Calu3 (cell line): Measurements from ENCODE around the gene CD320. TPM values are rescaled to one million over a fixed set of nuclear protein-coding genes. Genes with fewer than 3 reads are reported as not detected.
"Not testable (repeated sequence)": the region's sequence is repeated elsewhere in the genome, so short reads cannot be mapped to it uniquely, and the experiment has no call there.

Source experiments
- BruUV-seq: library from RNA; stranded (reverse); fragments of 400-500 nt; replicated peaks from 2 replicates; lab custom pipeline; 2021; lab: Mats Ljungman, UMichigan
- CTCF ChIA-PET: fragments of 300-600 bp; sonication (Branson Sonifier 250); formaldehyde crosslinking; loops from one replicate; lab custom pipeline; 2022; ENCODE audit warnings: antibody characterized with exemption; lab: Charles Lee
- DNase-seq: peaks from one replicate; pipeline ENCODE4 v3.0.0; 2022
- H3K27ac Mint-ChIP-seq: one replicate; pipeline ENCODE4 v1.8.0; 2022; ENCODE audit warnings: mixed read lengths; ENCODE audit not compliant: unreplicated experiment
- H3K27me3 Mint-ChIP-seq: one replicate; pipeline ENCODE4 v1.8.0; 2022; ENCODE audit warnings: mixed read lengths; ENCODE audit not compliant: unreplicated experiment
- H3K36me3 Mint-ChIP-seq: one replicate; pipeline ENCODE4 v1.8.0; 2022; ENCODE audit warnings: mild to moderate bottlenecking, moderate library complexity, mixed read lengths; ENCODE audit not compliant: insufficient read depth, unreplicated experiment
- H3K4me1 Mint-ChIP-seq: one replicate; pipeline ENCODE4 v1.8.0; 2022; ENCODE audit warnings: mild to moderate bottlenecking, low read depth, mixed read lengths; ENCODE audit not compliant: unreplicated experiment
- H3K4me3 Mint-ChIP-seq: one replicate; pipeline ENCODE4 v1.8.0; 2022; ENCODE audit warnings: mild to moderate bottlenecking, low read depth, moderate library complexity, mixed read lengths; ENCODE audit not compliant: unreplicated experiment
- H3K9me3 Mint-ChIP-seq: one replicate; pipeline ENCODE4 v1.8.0; 2022; ENCODE audit warnings: low read depth, mixed read lengths; ENCODE audit not compliant: unreplicated experiment
- CTCF ChIP-seq: fragments of 200-600 bp; IDR thresholded peaks from one replicate; pipeline ENCODE4 v1.8.0; 2022; ENCODE audit warnings: antibody characterized with exemption; ENCODE audit not compliant: unreplicated experiment
- intact Hi-C: fragments of 100-400 bp; cut with micrococcal nuclease; formaldehyde crosslinking; loops from one replicate; pipeline ENCODE4 v1.10.0; 2022; ENCODE audit not compliant: unreplicated experiment
- total RNA-seq: library from RNA; stranded (reverse); gene quantifications from 2 replicates; pipeline ENCODE4 v1.2.3, GENCODE V29; 2022

CD320 gene
- total RNA-seq, 1 experiment from 2014 or later: 54.0 TPM

GRCh38 chr19:8319807-8320520, 11.8 kb upstream of the CD320 start:
- CTCF ChIA-PET: interaction anchor here (0.5 kb wide), 1 partner anchor 261 kb away, joined by 5 read pairs; no protein-coding TSS in a partner anchor
- no TSS peak for BruUV-seq
- Mint-ChIP-seq H3K27ac (peak overlapping the region; percentile 98), H3K9me3 (no peaks in the 10 kb centered on the region), H3K4me3 (peak overlapping the region; percentile 97), H3K27me3 (no peaks in the 10 kb centered on the region), H3K4me1 (peaks cover 13% of the 10 kb centered on the region), H3K36me3 (peaks cover 28% of the 10 kb centered on the region)
- no peak for TF ChIP-seq CTCF
- DNase-seq: no peak
- intact Hi-C loops: loop anchor here (10.0 kb wide), 1 partner anchor 55 kb away; no protein-coding TSS in a partner anchor

GRCh38 chr19:8318835-8319234, 10.7 kb upstream of the CD320 start:
- Mint-ChIP-seq H3K36me3 (peaks cover 28% of the 10 kb centered on the region), H3K4me1 (peaks cover 13% of the 10 kb centered on the region)
- not testable (repeated sequence) for H3K4me3 Mint-ChIP-seq, DNase-seq, H3K27ac Mint-ChIP-seq, H3K9me3 Mint-ChIP-seq, BruUV-seq, H3K27me3 Mint-ChIP-seq
- intact Hi-C loops: loop anchor here (10.0 kb wide), 1 partner anchor 54 kb away; no protein-coding TSS in a partner anchor
- CTCF ChIA-PET: interaction anchor here (0.6 to 0.7 kb wide), 2 partner anchors 36 to 193 kb away, joined by 4 to 5 read pairs; no protein-coding TSS in a partner anchor

- no TSS peak for BruUV-seq
- peaks cover 13% of the 10 kb centered on the region for H3K36me3 Mint-ChIP-seq
- TF ChIP-seq CTCF: no peak
- no peak overlapping the region for H3K27ac Mint-ChIP-seq
- DNase-seq: no peak
- CTCF ChIA-PET: interaction anchor here (0.7 kb wide), 1 partner anchor 96 kb away, joined by 3 read pairs; no protein-coding TSS in a partner anchor
- intact Hi-C loops: loop anchor here (10.0 kb wide), 1 partner anchor 52 kb away; no protein-coding TSS in a partner anchor
- no peaks in the 10 kb centered on the region for H3K27me3 Mint-ChIP-seq
- no peaks in the 10 kb centered on the region for H3K9me3 Mint-ChIP-seq
- no peak overlapping the region for H3K4me3 Mint-ChIP-seq
- H3K4me1 Mint-ChIP-seq: peaks cover 13% of the 10 kb centered on the region
These were observed 8.4 kb upstream of the CD320 start for GRCh38 chr19:8316351-8317125.

- intact Hi-C loops: loop anchor here (10.0 kb wide), 1 partner anchor 50 kb away; no protein-coding TSS in a partner anchor
- not testable (repeated sequence) for H3K27ac Mint-ChIP-seq
These were observed 7.0 kb upstream of the CD320 start for GRCh38 chr19:8314981-8315640.

More at GRCh38 chr19:8314981-8315640, 7.0 kb upstream of the CD320 start:
- H3K4me3 Mint-ChIP-seq, CTCF ChIA-PET, H3K4me1 Mint-ChIP-seq, BruUV-seq, DNase-seq, H3K27me3 Mint-ChIP-seq, H3K9me3 Mint-ChIP-seq, H3K36me3 Mint-ChIP-seq: not testable (repeated sequence)
